TTC549 (cell line): ENCODE data around the gene DCDC1.

ENCODE experiments used
- FAIRE-seq: peaks from 2 replicates; lab custom pipeline; 2012; peaks lifted over from hg19 to GRCh38; lab: Jason Lieb, UNC

DCDC1 gene

DNA sequence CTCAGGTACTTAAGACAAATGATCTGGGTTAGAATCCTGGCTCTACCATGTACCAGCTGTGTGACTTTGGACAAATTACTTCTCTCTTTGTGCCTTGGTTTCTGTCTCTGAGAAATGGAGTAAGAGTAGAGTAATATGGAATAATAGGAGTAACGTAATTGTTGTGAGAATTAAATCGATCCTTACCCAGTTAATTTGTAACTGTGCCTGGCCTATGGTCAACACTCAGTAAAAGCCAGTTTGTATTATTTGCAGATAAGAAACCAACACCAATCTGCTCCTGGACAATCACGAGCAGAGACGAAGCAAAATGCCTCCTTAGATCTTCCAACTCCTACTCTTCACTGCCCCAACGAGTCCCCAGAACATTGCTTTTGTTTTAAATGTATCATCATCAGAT, 266.7 kb downstream of the DCDC1 start:
- no peak for FAIRE-seq

- no peak for FAIRE-seq
Measured at GRCh38 chr11:31102316-31102715, 267.2 kb downstream of the DCDC1 start.

DNA sequence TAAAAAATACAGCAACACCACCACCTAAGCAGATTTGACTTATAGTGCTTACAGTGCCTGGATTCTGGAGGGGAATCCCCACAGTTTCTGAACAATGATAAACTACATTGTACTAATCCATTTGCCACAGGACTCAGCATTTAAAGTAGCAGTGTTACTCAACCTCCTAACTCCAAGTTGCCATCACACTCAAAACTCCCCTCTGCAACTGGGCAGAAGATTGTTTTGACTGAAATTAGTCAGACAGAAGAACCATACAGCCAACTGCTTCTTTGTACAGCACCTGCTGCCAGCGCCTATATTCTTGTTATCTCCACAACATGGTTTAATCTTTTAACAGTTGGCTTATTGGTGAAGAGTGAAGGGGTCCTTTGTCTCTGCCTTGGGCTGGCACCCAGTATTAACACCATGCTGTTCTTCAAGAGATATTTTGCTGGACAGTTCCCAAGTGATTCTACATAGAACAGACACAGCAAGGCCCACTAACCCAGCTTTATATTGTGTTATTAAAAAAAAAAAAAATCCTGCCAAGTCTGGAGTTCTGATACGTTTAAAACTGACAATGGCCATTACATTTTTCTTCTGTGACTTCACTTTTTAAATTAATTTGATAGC, 273.2 kb downstream of the DCDC1 start:
- FAIRE-seq = no peak

DNA sequence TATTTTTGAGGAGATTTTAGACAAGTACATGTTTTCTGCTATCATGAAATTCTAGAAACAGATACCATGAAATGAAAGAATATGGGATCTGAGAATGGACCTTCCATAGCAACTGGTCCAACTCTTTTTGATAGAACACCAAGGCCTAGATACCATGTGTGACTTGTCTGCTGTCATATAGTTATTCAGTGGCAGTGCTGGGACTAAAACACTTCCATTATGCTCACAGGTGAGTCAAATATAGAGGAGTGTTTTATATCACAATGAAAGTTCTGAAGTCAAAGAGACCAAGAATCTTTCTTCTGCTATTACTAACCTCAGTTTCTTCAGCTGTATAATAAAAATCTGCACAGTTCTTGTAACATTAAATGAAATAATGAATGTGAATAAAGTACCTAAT, 276.9 kb downstream of the DCDC1 start:
- no peak for FAIRE-seq

DNA sequence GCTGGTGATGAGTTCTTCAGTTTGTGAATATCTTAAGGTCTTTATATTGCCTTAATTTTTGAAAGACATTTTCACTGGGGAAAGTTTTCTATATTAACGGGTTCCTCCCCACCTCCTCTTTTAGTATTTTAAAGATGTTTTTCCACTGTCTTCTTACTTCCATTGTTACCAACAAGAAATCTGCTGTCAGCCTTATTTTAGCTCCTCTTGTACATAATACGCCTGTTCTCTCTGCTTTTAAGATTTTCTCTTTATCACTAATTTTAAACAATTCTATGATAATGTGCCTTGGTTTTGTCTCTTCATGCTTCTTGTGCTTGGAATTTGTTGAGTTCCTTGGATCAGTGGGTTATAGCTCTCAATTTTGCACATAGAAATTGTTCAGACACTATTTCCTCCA, 280.4 kb downstream of the DCDC1 start:
- FAIRE-seq = no peak

DNA sequence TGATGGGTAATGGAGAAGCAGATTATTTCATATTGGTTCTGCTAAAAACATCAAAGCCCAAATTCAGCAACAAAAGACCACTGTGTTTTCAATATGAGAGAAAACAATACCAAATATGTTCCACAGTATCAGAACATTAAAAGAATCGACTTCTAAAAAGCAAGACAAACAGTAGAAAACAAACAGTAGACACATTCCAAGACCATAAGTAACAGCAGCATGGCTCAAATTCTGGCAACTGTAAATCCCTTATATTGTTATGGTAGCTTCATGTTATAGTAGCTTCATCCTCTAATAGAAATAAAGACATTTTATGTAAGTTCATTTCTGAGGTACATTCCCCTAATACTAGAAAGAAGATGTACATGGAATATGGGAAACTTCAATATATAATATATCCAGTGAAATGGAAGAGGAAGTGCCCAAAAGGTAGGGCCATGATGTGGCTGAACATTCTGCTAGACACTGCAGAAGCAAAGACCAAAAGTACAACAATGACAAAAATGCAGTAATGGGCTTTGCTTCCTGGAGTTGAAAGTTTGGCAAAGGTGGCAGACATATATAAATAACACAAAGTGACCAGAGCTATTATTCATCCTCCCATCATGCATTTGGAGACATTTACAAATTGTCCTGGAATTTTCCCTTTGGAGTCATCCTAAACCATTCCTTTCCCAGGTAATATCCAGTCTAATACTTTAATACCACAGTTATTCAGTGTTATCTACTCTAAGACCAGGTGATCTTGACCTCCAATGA, 299.9 kb downstream of the DCDC1 start:
- FAIRE-seq = no peak

- no peak for FAIRE-seq
Measured at GRCh38 chr11:31060880-31061279, 308.7 kb downstream of the DCDC1 start.

DNA sequence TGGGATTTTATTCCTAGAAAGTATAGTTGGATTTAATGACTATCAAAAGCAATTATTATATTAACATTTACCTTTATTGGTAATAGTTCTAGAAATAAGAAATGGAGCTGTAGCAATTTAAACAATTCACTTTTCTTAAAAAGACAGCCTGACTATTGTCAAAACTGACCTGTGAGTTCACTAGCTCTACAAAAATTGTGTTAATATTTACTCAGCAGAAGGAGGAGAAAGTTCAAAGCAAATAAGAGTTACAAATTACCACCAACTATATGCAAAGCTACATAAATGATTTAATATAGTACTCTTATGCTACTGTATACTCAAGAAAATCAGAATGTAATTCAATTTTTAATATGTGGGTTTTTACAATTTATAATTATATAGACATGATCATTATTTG, 310.0 kb downstream of the DCDC1 start:
- no peak for FAIRE-seq

- no peak for FAIRE-seq
Measured at GRCh38 chr11:31050061-31050765, 319.3 kb downstream of the DCDC1 start.

DNA sequence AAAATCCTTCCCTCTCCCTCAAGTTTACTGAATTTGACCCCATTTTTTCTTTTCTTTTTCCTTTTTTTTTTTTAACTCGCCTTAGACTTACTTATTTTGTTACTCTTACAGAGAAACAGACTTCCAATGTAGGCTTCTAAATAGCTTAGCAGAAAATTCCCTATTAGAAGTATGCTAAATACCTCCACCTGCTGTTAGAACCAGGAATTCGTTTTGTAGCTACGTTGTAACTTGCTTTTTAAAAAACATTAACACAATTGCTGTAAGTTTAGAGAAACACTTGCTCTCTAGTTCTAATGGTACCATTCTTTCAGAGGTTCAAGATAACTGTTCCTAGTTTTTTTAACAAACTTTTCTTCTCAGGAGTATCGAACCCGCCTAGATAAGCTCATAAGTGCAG, 324.2 kb downstream of the DCDC1 start:
- no peak for FAIRE-seq

GRCh38 chr11:31030138-31030792, 339.3 kb downstream of the DCDC1 start:
- no peak for FAIRE-seq

DNA sequence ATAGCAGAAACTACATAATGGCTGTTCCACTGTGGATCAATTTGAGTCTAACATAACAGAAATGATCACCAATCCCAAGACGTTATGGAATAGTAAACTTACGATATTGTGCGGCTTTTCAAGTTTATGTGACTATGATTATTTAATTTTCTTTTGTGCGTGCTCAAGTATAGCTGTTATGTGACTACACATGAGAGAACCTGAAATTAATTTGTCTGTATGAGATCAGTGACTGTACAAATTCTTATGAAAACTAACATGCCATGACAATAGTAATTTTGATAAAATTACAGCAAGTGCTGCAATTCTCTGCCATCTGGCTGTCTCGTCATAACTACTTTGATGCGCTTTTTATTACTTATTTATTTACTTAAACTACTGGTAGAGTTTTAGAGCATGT, 343.2 kb downstream of the DCDC1 start:
- no peak for FAIRE-seq

DNA sequence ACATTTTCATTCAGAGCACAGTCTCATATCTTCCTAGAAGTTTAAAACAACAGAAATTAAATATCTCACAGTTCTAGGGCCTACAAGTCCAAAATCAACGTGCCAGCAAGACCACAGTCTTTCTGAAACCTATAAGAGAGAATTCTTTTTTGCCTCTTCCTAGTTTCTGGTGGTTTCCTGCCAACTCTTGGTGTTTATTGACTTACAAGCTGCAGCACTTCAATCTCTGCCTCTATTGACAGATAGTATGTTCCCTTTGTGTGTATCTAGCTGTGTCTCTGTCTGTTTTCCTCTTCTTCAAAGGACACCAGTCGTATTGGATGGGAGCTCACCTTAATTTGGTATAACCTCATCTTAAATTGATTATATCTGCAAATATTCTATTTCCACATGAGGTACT, 347.5 kb downstream of the DCDC1 start:
- FAIRE-seq = no peak

GRCh38 chr11:31019786-31020185, 349.8 kb downstream of the DCDC1 start:
- FAIRE-seq = no peak

GRCh38 chr11:31005202-31005601, 364.3 kb downstream of the DCDC1 start:
- no peak for FAIRE-seq

GRCh38 chr11:31001427-31001826, 368.1 kb downstream of the DCDC1 start:
- no peak for FAIRE-seq

- FAIRE-seq = no peak
Measured at GRCh38 chr11:31000381-31000780, 369.2 kb downstream of the DCDC1 start.

DNA sequence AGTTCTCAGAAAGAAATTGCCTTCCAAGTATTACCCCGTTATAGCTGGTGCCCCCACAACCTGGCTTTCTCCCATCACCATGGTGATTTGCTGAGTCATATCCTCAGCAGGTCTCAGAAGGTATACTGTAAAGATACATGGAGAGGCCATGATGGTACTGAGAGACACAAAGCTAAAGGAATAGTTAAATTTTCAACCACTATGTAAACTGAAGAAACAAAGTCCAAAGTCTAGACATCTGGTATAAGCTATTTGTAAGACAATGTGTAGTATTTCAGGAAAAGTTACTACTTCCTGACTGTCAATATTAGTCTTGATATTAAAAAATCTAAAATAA, 377.1 kb downstream of the DCDC1 start:
- no peak for FAIRE-seq

- no peak for FAIRE-seq
Measured at GRCh38 chr11:30991802-30992512, 377.6 kb downstream of the DCDC1 start.

DNA sequence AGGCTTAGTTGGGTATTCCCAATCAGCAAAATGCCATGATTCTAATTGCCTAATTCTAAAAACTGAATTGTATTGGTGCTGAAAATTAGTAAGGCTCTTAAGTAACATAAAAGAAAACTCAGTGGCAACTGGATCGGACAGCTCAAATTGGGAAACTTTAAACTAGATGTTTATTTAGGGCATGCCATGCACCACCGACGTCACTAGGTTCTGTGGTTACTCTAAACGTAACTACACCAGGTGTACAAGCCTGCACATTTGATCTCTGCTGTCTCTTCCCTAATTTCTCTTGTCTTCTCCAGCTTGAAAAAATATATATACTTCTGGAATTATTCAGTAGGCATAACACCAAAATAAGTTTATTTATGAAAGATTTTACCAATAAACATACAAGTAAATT, 378.2 kb downstream of the DCDC1 start:
- FAIRE-seq = no peak

- no peak for FAIRE-seq
Measured at GRCh38 chr11:30990625-30991296, 378.8 kb downstream of the DCDC1 start.

DNA sequence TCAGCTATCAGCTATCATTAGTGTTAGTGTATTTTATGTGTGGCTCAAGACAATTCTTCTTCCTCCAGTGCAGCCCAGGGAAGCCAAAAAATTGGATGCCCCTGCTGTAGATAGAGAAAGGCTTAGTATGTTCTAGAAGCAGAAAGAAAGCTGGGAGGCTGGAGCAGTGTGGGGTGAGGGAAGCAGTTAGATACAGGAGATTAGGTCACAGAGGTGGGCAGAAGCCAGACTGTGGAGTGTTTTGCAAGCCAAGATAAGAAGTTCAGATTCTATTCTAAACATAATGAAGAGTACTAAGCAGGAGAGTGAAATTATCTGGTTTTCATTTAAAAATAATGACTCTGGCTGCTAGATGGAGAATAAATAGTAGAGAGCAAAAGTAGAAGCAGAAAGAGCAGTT, 381.7 kb downstream of the DCDC1 start:
- no peak for FAIRE-seq
